ENCODE measurements around the gene CYTH2.

GRCh38 chr19:48511800-48512503, 42.8 kb downstream of the CYTH2 start, which contains the start of gene LMTK3:
- TF ChIP-seq ZBTB11 (tag by site-specific recombination; conservative IDR thresholded peaks at IDR 0.05; ENCODE audit: low read depth) = no peak
- no peak for TF ChIP-seq ZNF701 (tag by site-specific recombination; IDR thresholded peaks at IDR 0.05)
- TF ChIP-seq ZNF350 (tag by site-specific recombination; IDR thresholded peaks at IDR 0.05) = no peak
- no peak for TF ChIP-seq ZSCAN18 (tag by site-specific recombination; IDR thresholded peaks at IDR 0.05)
- no peak for TF ChIP-seq MEIS1 (CRISPR knock-in tag; IDR thresholded peaks at IDR 0.05; ENCODE audit: borderline replicate concordance)
- TF ChIP-seq ATF2 (tag by site-specific recombination; IDR thresholded peaks at IDR 0.05; ENCODE audit: low read depth) = no peak
- no peak for TF ChIP-seq ZNF664 (tag by site-specific recombination; IDR thresholded peaks at IDR 0.05)
- TF ChIP-seq CTCF (tag by site-specific recombination; IDR thresholded peaks at IDR 0.05) = no peak
- no peak for TF ChIP-seq ZBTB10 (tag by site-specific recombination; IDR thresholded peaks at IDR 0.05)
- peak; percentile 56; the same call in 1 of the 2 replicates for TF ChIP-seq ZNF600 (tag by site-specific recombination; IDR thresholded peaks at IDR 0.05)
- no peak for TF ChIP-seq ZNF248 (tag by site-specific recombination; IDR thresholded peaks at IDR 0.05)
- no peak for TF ChIP-seq ZNF175 (tag by site-specific recombination; IDR thresholded peaks at IDR 0.05)
- no peak for TF ChIP-seq REST (tag by site-specific recombination; IDR thresholded peaks at IDR 0.05)

Data from HEK293 (cell line).